ENCODE data around the gene MAMDC2.

Gene MAMDC2

GRCh38 chr9:70260606-70261005, 217.0 kb downstream of the MAMDC2 start:
- no peak for DNase-seq (ENCODE audit: low read depth in 2 of 2)

GRCh38 chr9:70261131-70261870, 217.7 kb downstream of the MAMDC2 start:
- DNase-seq (ENCODE audit: low read depth in 2 of 2): no peak

- no peak for DNase-seq (ENCODE audit: low read depth in 2 of 2)
Observed at GRCh38 chr9:70262366-70262765, 218.7 kb downstream of the MAMDC2 start.

GRCh38 chr9:70262948-70263347, 219.3 kb downstream of the MAMDC2 start:
- no peak for DNase-seq (ENCODE audit: low read depth in 2 of 2)

GRCh38 chr9:70263421-70263820, 219.8 kb downstream of the MAMDC2 start:
- no peak for DNase-seq (ENCODE audit: low read depth in 2 of 2)

All from stimulated activated CD4-positive, alpha-beta T cell treated with anti-CD3 and anti-CD28 coated beads, Interleukin-1b, Interleukin-23, amount 100 ng/mL, for 1 hour (primary cell).